ENCODE measurements around the gene CFHR5.

The CFHR5 gene

DNA sequence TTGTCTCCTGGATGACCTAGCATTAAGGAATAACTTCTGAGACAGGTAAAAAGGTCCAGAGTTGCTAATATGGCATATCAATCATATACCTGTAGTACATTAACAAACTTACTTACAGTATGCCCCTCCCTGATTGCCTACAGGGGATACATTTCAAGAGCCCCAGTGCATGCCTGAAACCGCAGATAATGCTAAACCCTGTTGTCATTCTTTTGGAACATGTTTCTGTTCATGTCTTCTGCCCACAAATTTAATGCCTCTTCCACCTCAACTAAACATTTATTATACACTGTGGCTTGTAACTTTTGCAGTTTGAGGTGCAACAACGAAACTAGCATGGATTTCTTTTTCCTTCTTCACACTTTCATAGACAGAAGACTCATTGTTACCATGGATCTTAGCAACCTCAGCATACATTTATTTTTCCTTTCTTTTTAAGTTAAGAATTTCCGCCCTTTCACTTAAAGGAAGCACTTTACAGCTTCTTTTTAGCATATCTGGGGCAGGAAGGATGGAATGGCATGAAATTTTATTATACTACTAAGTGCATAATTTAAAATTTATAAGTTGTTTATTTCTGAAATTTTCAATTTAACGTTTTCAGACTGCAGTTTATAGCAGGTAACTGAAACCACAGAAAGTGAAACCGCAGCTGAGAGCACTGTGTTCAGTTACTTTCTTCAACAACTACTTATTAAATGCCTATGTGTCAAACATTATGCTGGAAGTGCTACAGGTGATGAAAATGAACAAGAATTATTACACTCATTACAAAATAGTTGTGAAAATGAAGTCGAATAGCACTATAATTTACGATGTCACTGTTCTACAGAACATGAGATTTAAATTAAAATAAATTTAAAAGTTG, 64.4 kb downstream of the CFHR5 start:
- no peak for DNase-seq (ENCODE audit: low spot score in 2 of 2)
- Histone ChIP-seq H3K36me3 (replicated peaks) (no peaks in the 10 kb centered on the region), H3K27me3 (ENCODE audit: low read depth) (no peaks in the 10 kb centered on the region), H3K4me3 (no peak overlapping the region), H3K4me1 (no peaks in the 10 kb centered on the region), H3K9me3 (no peaks in the 10 kb centered on the region)
- in situ Hi-C loops (cut with MboI; ENCODE audit: low sequenced_read_pairs): no loop called here

DNA sequence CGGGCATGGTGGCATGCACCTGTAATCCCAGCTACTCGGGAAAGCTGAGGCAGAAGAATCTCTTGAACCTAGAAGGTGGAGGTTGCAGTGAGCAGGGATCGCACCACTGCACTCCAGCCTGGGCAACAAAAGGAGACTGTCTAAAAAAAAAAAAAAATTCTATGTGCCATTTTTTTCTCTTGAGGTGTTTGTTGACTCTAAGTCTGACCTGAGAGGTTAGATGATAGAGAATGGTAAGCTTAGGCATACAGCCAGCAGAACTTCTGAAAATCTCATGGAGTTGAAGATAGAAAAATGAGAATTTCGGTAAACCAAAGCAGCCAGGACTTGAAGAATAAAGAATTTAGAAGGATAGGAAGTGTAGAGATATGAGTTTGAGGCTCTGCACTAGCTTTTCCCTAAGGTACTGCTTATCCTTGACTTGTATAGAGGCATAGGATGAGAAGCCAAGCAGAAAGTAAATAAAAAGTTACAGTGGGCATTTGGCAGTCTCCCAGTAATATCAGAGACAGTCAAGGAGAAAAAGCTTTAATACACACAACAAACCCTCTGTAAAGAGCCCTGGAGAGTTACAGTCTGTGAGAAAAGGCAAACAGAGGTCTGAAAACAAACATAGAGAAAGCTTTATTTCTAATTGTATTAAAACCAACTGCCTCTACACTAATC, 65.5 kb downstream of the CFHR5 start:
- DNase-seq (ENCODE audit: low spot score in 2 of 2): no peak
- H3K36me3 ChIP-seq (replicated peaks): no peaks in the 10 kb centered on the region
- no peaks in the 10 kb centered on the region for H3K4me1 ChIP-seq
- H3K27me3 ChIP-seq (ENCODE audit: low read depth): no peaks in the 10 kb centered on the region
- no peak overlapping the region for H3K4me3 ChIP-seq
- in situ Hi-C loops (cut with MboI; ENCODE audit: low sequenced_read_pairs): no loop called here
- no peaks in the 10 kb centered on the region for H3K9me3 ChIP-seq

DNA sequence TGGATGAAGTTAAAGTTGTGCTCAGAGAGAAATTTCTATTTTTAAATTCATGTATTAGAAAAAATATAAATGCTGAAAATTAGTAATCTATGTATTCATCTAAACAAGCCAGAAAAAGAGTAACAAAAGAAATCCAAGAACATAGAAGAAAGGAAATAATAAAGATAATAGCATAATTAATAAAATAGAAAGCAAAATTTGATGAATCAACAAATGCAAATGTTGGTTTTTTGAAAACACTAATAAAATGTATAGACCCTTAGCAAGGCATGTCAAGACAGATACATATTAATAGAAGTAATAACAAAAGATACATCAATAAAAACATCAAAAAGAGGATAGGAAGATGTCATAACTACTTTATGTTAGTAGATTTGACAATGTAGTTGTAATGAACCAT, 71.7 kb downstream of the CFHR5 start:
- no peaks in the 10 kb centered on the region for H3K4me1 ChIP-seq
- in situ Hi-C loops (cut with MboI; ENCODE audit: low sequenced_read_pairs): no loop called here

More for the DNA sequence above, 71.7 kb downstream of the CFHR5 start:
- Histone ChIP-seq H3K36me3 (replicated peaks) (no peaks in the 10 kb centered on the region), H3K27me3 (ENCODE audit: low read depth) (no peaks in the 10 kb centered on the region), H3K9me3 (no peaks in the 10 kb centered on the region), H3K4me3 (no peak overlapping the region)
- no peak for DNase-seq (ENCODE audit: low spot score in 2 of 2)

All from HAP-1 (cell line).